Calu3 (cell line): ENCODE data around the gene FBXO34. TPM values are rescaled to one million over a fixed set of nuclear protein-coding genes. Genes with fewer than 3 reads are reported as not detected.

Experiments used
- BruUV-seq: library from RNA; stranded (reverse); fragments of 400-500 nt; replicated peaks from 2 replicates; lab custom pipeline; 2021; lab: Mats Ljungman, UMichigan
- CTCF ChIA-PET: fragments of 300-600 bp; sonication (Branson Sonifier 250); formaldehyde crosslinking; loops from one replicate; lab custom pipeline; 2022; ENCODE audit warnings: antibody characterized with exemption; lab: Charles Lee
- DNase-seq: peaks from one replicate; pipeline ENCODE4 v3.0.0; 2022
- H3K27ac Mint-ChIP-seq: one replicate; pipeline ENCODE4 v1.8.0; 2022; ENCODE audit warnings: mixed read lengths; ENCODE audit not compliant: unreplicated experiment
- H3K27me3 Mint-ChIP-seq: one replicate; pipeline ENCODE4 v1.8.0; 2022; ENCODE audit warnings: mixed read lengths; ENCODE audit not compliant: unreplicated experiment
- H3K36me3 Mint-ChIP-seq: one replicate; pipeline ENCODE4 v1.8.0; 2022; ENCODE audit warnings: mild to moderate bottlenecking, moderate library complexity, mixed read lengths; ENCODE audit not compliant: insufficient read depth, unreplicated experiment
- H3K4me1 Mint-ChIP-seq: one replicate; pipeline ENCODE4 v1.8.0; 2022; ENCODE audit warnings: mild to moderate bottlenecking, low read depth, mixed read lengths; ENCODE audit not compliant: unreplicated experiment
- H3K4me3 Mint-ChIP-seq: one replicate; pipeline ENCODE4 v1.8.0; 2022; ENCODE audit warnings: mild to moderate bottlenecking, low read depth, moderate library complexity, mixed read lengths; ENCODE audit not compliant: unreplicated experiment
- H3K9me3 Mint-ChIP-seq: one replicate; pipeline ENCODE4 v1.8.0; 2022; ENCODE audit warnings: low read depth, mixed read lengths; ENCODE audit not compliant: unreplicated experiment
- CTCF ChIP-seq: fragments of 200-600 bp; IDR thresholded peaks from one replicate; pipeline ENCODE4 v1.8.0; 2022; ENCODE audit warnings: antibody characterized with exemption; ENCODE audit not compliant: unreplicated experiment
- intact Hi-C: fragments of 100-400 bp; cut with micrococcal nuclease; formaldehyde crosslinking; loops from one replicate; pipeline ENCODE4 v1.10.0; 2022; ENCODE audit not compliant: unreplicated experiment
- total RNA-seq: library from RNA; stranded (reverse); gene quantifications from 2 replicates; pipeline ENCODE4 v1.2.3, GENCODE V29; 2022

FBXO34 gene
- total RNA-seq, 1 experiment from 2014 or later = 30.0 TPM

DNA sequence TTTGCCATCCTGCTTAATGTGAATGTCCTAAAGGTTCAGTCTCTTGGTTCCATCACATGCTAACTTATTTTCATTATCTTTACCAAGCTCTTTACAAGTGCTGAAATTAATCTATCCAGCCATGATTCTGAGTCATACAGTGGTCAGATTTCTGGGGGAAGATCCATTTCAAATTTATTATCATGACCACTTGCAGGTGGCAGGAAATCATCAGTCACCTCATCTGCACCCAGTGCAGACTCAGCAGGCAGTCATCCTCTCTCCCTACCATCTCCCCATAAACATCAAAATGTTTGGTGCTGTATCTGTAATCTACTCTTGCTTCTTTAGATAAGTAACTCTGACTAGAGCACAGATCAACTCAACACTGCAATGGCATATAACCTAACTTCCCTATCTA is 116.9 kb downstream of the FBXO34 start:
- no peak for DNase-seq
- Mint-ChIP-seq H3K4me1 (peaks cover 8% of the 10 kb centered on the region), H3K36me3 (peaks cover 4% of the 10 kb centered on the region), H3K9me3 (no peaks in the 10 kb centered on the region), H3K27me3 (no peaks in the 10 kb centered on the region), H3K27ac (no peak overlapping the region), H3K4me3 (no peak overlapping the region)
- CTCF ChIA-PET = no interaction called here
- intact Hi-C loops = no loop called here
- BruUV-seq = no TSS peak
- TF ChIP-seq CTCF = no peak

GRCh38 chr14:55389330-55389729 is 118.1 kb downstream of the FBXO34 start:
- H3K27ac Mint-ChIP-seq = no peak overlapping the region
- no peaks in the 10 kb centered on the region for H3K36me3 Mint-ChIP-seq

DNA sequence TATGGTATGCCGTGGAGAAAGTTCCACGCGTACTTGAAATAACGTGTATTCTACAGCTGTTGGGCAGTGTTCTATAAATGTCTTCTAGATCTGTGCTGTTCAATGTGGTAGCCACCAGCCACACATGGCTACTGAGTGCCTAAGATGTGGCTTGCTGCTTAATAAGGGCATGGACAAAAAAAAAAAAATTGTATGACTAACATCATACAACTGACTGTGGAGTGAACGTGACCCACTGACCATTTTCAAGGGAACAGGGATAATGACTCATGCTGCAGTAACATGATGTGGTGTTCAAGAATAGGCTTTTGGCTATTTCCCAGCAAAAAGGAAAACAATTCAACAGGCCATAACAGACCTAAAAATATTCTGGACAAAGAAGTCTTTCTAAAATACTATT is 127.5 kb downstream of the FBXO34 start:
- no peak for DNase-seq
- no TSS peak for BruUV-seq
- CTCF ChIA-PET = interaction anchor here (0.6 to 0.7 kb wide), 2 partner anchors 44 to 1624 kb away, joined by 3 read pairs; no protein-coding TSS in a partner anchor
- Mint-ChIP-seq H3K9me3 (no peaks in the 10 kb centered on the region), H3K4me3 (no peak overlapping the region), H3K27ac (no peak overlapping the region), H3K27me3 (no peaks in the 10 kb centered on the region), H3K4me1 (peaks cover 8% of the 10 kb centered on the region), H3K36me3 (no peaks in the 10 kb centered on the region)
- no peak for TF ChIP-seq CTCF
- intact Hi-C loops = no loop called here

More at GRCh38 chr14:55389330-55389729, 118.1 kb downstream of the FBXO34 start:
- H3K9me3 Mint-ChIP-seq = no peaks in the 10 kb centered on the region
- intact Hi-C loops = no loop called here
- no peak for DNase-seq
- TF ChIP-seq CTCF = no peak
- BruUV-seq = no TSS peak
- no peaks in the 10 kb centered on the region for H3K27me3 Mint-ChIP-seq
- CTCF ChIA-PET = no interaction called here
- no peak overlapping the region for H3K4me3 Mint-ChIP-seq
- H3K4me1 Mint-ChIP-seq = peaks cover 8% of the 10 kb centered on the region

DNA sequence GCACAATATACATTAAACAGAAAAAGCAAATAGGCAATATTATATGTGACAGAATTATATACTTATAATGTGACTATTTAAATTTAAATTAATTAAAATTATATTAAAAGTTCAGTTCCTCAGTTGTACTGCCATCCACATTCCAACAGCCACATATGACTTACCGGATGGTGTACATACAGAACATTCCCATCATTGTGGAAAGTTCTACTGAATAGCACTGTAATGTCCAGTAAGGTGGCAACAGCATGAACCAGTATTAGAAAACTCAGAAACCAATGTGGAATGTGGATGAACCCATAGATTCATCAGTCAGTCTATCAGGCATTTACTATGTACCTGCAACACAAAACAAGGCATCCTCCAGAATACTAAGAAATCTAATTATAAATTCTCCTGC is 128.0 kb downstream of the FBXO34 start:
- CTCF ChIA-PET = interaction anchor here (0.6 kb wide), 1 partner anchor 45 kb away, joined by 3 read pairs; no protein-coding TSS in a partner anchor

More for the DNA sequence above, 128.0 kb downstream of the FBXO34 start:
- peaks cover 8% of the 10 kb centered on the region for H3K4me1 Mint-ChIP-seq
- DNase-seq = no peak
- intact Hi-C loops = no loop called here
- BruUV-seq = no TSS peak
- peaks cover 2% of the 10 kb centered on the region for H3K36me3 Mint-ChIP-seq
- no peak for TF ChIP-seq CTCF
- no peak overlapping the region for H3K27ac Mint-ChIP-seq
- H3K4me3 Mint-ChIP-seq = no peak overlapping the region
- no peaks in the 10 kb centered on the region for H3K9me3 Mint-ChIP-seq
- H3K27me3 Mint-ChIP-seq = no peaks in the 10 kb centered on the region
